K562 (cell line): Measurements from ENCODE around the gene ZNF296. TPM values are rescaled to one million over a fixed set of nuclear protein-coding genes. Genes with fewer than 3 reads are reported as not detected.

ENCODE experiments used
- CBX2 ChIP-seq: fragments of 200-600 bp; sonication (generic); IDR thresholded peaks from one replicate; pipeline ENCODE4 v1.6.1; 2012; ENCODE audit warnings: mild to moderate bottlenecking, low read length, inconsistent platforms; ENCODE audit not compliant: insufficient read depth, poor library complexity, severe bottlenecking
- FOXK2 ChIP-seq, 2 experiments: fragments of 450-650 bp; IDR thresholded peaks in 1 of 2; conservative IDR thresholded peaks in 1 of 2; 2 replicates each; pipeline ENCODE4 v1.6.1; 2016; ENCODE audit warnings: low read depth in 2 of 2, mild to moderate bottlenecking in 1 of 2
- HOMEZ ChIP-seq: fragments of 250-450 bp; sonication (Bioruptor Pico); IDR thresholded peaks from 2 replicates; pipeline ENCODE4 v1.4.0; 2020; ENCODE audit warnings: mild to moderate bottlenecking, moderate library complexity
- KLF10 ChIP-seq: fragments of 250-450 bp; sonication (Bioruptor Pico); IDR thresholded peaks from 2 replicates; pipeline ENCODE4 v1.6.1; 2021; ENCODE audit warnings: matching md5 sums
- MLLT1 ChIP-seq, 2 experiments: fragments of 450-650 bp; IDR thresholded peaks; 2 replicates each; pipeline ENCODE4 v1.6.1; 2016
- MYBL2 ChIP-seq, 2 experiments: fragments of 450-650 bp in 1 of 2; sonication (generic) in 1 of 2; formaldehyde crosslinking in 1 of 2; IDR thresholded peaks; 2 replicates each; pipeline versions ENCODE4 v1.6.1 to v1.8.1; 2017 to 2022; ENCODE audit warnings: borderline replicate concordance in 1 of 2, inconsistent platforms in 1 of 2, low read depth in 1 of 2, mild to moderate bottlenecking in 1 of 2, missing genetic modification reagents in 1 of 2, moderate library complexity in 1 of 2
- PHF20 ChIP-seq: fragments of 450-650 bp; IDR thresholded peaks from 2 replicates; pipeline ENCODE4 v1.6.1; 2018; ENCODE audit not compliant: partially characterized antibody
- PTTG1 ChIP-seq: fragments of 450-650 bp; IDR thresholded peaks from 2 replicates; pipeline ENCODE4 v1.6.1; 2016; ENCODE audit warnings: low read depth, mild to moderate bottlenecking, missing genetic modification characterization, missing compliant biosample characterization
- REST ChIP-seq, 2 experiments: fragments of 450-650 bp; formaldehyde crosslinking in 1 of 2; IDR thresholded peaks; 2 replicates each; pipeline versions ENCODE4 v1.4.0 to v1.6.1; 2014 to 2020; ENCODE audit warnings: mild to moderate bottlenecking in 2 of 2, borderline replicate concordance in 1 of 2, low read depth in 1 of 2
- ZNF717 ChIP-seq: fragments of 250-450 bp; sonication (Bioruptor Pico); IDR thresholded peaks from 2 replicates; pipeline ENCODE4 v1.5.0; 2021
- polyA plus RNA-seq, 8 experiments: library from polyadenylated mRNA; depleted of rRNA in 4 of 8; stranded (reverse) in 5 of 8; unstranded in 3 of 8; fragments of >200 nt; fragmentation: Nextera tagmentation in 2 of 8; fragmentation: Illumina TruSeq in 1 of 8; extraction: Ambion mirVana in 2 of 8; extraction: Trizol in 1 of 8; gene quantifications; 2 replicates each; pipeline versions ENCODE4 v1.2.1 to v1.2.3, GENCODE V29; 2011 to 2014; ENCODE audit warnings: inconsistent platforms in 1 of 8, missing spikeins in 1 of 8
- total RNA-seq, 7 experiments: library from RNA; depleted of rRNA in 6 of 7; stranded (reverse); fragments of >200 nt in 6 of 7; fragmentation: Illumina TruSeq in 2 of 7; extraction: Trizol in 2 of 7; gene quantifications; 2 replicates each; pipeline versions ENCODE4 v1.2.1 to v1.2.3, GENCODE V29; 2011 to 2021; ENCODE audit warnings: low replicate concordance in 1 of 7

ZNF296 gene
- total and polyA plus RNA-seq, 9 of the 15 experiments (the other 6 are each of a cell fraction or from before 2014, with no cell fraction given): 0.03 to 8.8 (median 0.47) TPM; not detected in 1

GRCh38 chr19:45092747-45093678 lies 16.7 kb upstream of the ZNF296 start, which contains the start of gene PPP1R37 (continued):
- no peak for TF ChIP-seq REST (IDR thresholded peaks at IDR 0.05; ENCODE audit: borderline replicate concordance)
- no peak for TF ChIP-seq REST (CRISPR knock-in tag; IDR thresholded peaks at IDR 0.05; ENCODE audit: low read depth)
- no peak; the same call in 1 of the 2 replicates for TF ChIP-seq MYBL2 (IDR thresholded peaks at IDR 0.05; ENCODE audit: low read depth)
- TF ChIP-seq MYBL2 (CRISPR knock-in tag; IDR thresholded peaks at IDR 0.05; ENCODE audit: borderline replicate concordance): no peak
- TF ChIP-seq ZNF717 (CRISPR knock-in tag): no peak
- no peak for TF ChIP-seq CBX2
- no peak for TF ChIP-seq KLF10 (CRISPR knock-in tag)
- no peak for TF ChIP-seq PTTG1 (tag)
- TF ChIP-seq MLLT1 (IDR thresholded peaks at IDR 0.05): no peak
- TF ChIP-seq HOMEZ (CRISPR knock-in tag): no peak
- no peak; a peak in 2 of 4 replicates for TF ChIP-seq FOXK2 (conservative IDR thresholded peaks at IDR 0.05 in 1 of 2, IDR thresholded peaks at IDR 0.05 in 1 of 2; ENCODE audit: low read depth in 2 of 2)
- peak; percentile 76 for TF ChIP-seq PHF20
